ENCODE results near the gene NXN.

Gene NXN

DNA sequence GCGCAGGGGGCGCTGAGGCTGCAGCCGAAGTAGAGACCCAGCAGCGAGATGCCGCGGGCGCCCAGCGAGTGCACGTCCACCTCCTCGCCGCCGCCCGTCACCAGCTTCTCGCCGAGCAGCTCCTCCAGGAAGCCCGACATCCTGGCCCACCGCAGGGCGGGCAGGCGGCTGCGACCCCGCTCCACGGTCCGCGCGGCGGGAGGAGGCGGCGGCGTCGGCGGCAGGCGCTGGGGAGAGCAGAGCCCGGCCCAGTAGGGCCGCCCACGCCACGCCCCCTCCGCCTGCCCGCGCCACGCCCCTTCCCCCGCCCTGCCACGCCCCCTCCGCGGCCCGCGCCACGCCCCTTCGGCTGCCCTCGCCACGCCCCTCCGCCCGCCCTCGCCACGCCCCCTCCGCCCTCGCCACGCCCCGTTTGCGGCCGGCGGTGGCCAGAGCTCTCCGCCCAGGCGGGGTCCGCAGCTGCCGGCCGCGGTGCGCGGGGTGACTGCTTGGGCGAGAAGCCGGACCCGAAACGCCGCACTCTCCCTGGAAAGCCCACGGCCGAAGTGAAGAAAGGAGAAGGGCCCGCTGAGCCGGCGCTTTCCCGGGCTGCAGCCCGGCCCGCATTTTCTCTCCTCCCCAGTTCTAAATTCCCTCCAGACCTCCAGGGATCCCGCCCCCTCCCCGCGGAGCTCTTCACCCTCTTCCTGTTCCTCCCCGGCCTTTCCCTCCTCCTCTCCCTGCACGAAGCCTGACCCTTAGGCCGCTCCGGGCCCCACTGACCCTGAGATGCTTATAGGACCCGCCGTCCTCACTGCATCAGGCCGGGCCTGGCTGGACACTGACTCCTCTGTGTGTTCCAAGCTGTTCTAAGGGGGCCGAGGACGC, at the start of gene NXN:
Gene NXN, minus strand, starts transcription at position 238 of the 867 bp plus-strand sequence.
- TF ChIP-seq CTCF (IDR thresholded peaks at IDR 0.05): peak; percentile 47; the same call in 1 of the 2 replicates

DNA sequence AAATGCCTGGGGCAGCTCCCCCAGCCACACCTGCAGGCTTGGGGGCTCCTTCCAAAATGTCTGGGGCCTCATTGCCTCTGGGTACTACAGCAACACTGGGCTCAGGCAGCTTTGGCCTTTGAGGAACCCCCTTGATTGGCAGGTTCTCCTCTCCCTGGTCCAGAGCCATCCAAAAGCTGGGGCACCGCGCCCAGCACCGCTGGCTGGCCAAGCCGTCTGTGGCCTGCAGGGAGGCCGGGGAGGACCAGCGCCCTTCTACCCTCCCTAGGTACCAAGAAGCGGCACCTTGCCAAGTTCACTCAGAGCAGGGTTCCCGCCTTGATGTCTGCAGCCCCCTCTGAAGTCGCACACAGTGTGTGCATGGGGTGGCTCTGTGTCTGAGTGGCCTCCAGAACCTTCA, 47.5 kb upstream of the NXN start:
- no peak for TF ChIP-seq CTCF (IDR thresholded peaks at IDR 0.05)

DNA sequence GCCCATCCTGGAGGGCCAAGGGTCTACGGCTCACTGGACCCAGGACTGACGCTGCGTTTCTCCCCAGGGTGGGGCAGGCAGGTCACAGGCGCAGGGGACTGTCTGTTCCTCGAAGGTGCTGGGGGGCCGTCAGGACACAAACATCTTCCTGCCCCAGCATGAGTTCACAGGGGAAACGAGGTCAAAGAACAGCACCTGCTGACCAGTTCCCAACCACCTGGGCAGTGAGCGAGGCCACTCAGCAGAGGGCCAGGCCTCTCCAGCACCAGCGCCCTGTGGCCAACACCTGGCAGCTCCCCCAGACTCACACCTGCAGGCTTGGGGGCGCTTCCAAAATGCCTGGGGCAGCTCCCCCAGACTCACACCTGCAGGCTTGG, 47.0 kb upstream of the NXN start:
- no peak for TF ChIP-seq CTCF (IDR thresholded peaks at IDR 0.05)

DNA sequence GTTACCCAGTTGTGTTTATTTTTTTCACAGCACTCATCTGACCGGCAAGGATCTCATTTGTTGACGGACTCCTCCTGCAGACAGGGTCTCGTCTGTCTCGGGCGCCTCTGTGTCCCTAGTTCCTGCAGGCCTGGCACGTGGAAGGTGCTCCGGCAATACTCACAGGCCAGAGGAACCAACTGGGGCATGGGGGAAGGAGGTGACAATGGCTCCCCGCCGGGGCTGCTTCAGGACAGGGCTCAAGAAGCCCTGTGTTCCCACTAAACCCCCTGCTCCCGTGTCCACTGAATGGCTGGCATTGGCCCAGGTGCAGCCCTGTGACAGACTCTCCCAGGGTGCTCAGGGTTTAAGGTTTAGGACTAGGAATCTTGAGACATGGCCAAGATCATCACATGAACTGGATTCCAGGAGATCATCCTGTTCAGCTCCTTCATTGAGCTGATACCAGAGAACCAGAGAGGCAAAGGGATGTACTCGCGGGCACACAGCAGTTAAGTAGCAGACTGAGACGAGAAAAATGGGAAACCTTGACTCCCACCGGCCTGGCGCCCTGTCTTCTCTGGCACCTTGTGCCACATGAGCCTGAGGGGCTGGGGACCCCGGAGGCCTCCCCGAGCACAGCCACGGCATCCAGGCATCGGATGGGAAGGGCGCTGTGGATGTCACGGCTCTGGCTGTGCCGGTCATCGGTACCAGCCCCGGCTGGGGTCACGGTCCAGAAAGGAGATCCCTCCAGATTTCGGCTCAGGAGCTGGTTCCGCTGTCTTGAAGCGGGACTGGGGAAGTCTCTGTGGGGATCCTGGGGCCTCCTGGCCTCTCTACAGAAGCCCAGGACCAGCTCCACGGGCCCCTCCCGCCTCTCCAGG, 46.4 kb upstream of the NXN start:
- TF ChIP-seq CTCF (IDR thresholded peaks at IDR 0.05): no peak

GRCh38 chr17:1024076-1024475, 44.5 kb upstream of the NXN start:
- TF ChIP-seq CTCF (IDR thresholded peaks at IDR 0.05): no peak

GRCh38 chr17:1022278-1023024, 42.9 kb upstream of the NXN start:
- no peak for TF ChIP-seq CTCF (IDR thresholded peaks at IDR 0.05)

- TF ChIP-seq CTCF (IDR thresholded peaks at IDR 0.05): no peak
Observed at GRCh38 chr17:1021147-1021546, 41.6 kb upstream of the NXN start.

All from LNCAP (cell line).